Loucy (cell line): Measurements from ENCODE around the gene ZNF470.

Experiments
- CTCF ChIP-seq: fragments of 200-600 bp; sonication (generic); conservative IDR thresholded peaks from 2 replicates; pipeline ENCODE4 v1.5.1; 2014; ENCODE audit warnings: mild to moderate bottlenecking, antibody characterized with exemption, low read length
- EZH2phosphoT487 ChIP-seq: fragments of 200-600 bp; IDR thresholded peaks from 2 replicates; pipeline ENCODE4 v1.6.1; 2018; ENCODE audit warnings: antibody characterized with exemption, mild to moderate bottlenecking, moderate library complexity, borderline replicate concordance

- TF ChIP-seq CTCF (no peak), EZH2phosphoT487 (no peak)
These were observed 30.4 kb downstream of the ZNF470 start for GRCh38 chr19:56597696-56598095.
